Measurements from ENCODE around the gene UTP3. TPM values are rescaled to one million over a fixed set of nuclear protein-coding genes. Genes with fewer than 3 reads are reported as not detected.

The UTP3 gene
- total RNA-seq, 1 donor from 2014 or later = 23.5 TPM

DNA sequence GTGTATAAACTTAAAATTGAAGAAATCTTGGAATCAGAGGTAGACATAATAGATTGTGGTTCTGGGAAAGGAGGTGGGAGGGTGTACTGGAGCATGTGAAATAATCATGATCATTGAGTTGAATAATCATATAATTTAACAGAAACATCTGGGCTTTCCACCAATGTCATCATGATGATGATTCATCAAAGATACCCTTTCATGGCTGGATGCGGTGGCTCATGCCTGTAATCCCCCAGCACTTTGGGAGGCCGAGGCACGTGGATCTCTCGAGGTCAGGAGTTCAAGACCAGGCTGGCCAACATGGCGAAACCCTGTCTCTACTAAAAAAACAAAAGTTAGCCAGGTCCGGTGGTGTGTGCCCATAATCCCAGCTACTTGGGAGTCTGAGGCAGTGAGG, 26.8 kb downstream of the UTP3 start:
- H3K4me3 Mint-ChIP-seq (ENCODE audit: unreplicated experiment) = no peak overlapping the region
- no peak overlapping the region for H3K27ac Mint-ChIP-seq (ENCODE audit: unreplicated experiment)
- TF ChIP-seq, protein P1, sequence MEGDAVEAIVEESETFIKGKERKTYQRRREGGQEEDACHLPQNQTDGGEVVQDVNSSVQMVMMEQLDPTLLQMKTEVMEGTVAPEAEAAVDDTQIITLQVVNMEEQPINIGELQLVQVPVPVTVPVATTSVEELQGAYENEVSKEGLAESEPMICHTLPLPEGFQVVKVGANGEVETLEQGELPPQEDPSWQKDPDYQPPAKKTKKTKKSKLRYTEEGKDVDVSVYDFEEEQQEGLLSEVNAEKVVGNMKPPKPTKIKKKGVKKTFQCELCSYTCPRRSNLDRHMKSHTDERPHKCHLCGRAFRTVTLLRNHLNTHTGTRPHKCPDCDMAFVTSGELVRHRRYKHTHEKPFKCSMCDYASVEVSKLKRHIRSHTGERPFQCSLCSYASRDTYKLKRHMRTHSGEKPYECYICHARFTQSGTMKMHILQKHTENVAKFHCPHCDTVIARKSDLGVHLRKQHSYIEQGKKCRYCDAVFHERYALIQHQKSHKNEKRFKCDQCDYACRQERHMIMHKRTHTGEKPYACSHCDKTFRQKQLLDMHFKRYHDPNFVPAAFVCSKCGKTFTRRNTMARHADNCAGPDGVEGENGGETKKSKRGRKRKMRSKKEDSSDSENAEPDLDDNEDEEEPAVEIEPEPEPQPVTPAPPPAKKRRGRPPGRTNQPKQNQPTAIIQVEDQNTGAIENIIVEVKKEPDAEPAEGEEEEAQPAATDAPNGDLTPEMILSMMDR (IDR thresholded peaks at IDR 0.05; ENCODE audit: partially characterized antibody, unreplicated experiment) = no peak
- H3K27me3 Mint-ChIP-seq (ENCODE audit: unreplicated experiment) = no peaks in the 10 kb centered on the region
- no peak for DNase-seq
- H3K36me3 Mint-ChIP-seq (ENCODE audit: unreplicated experiment) = no peaks in the 10 kb centered on the region
- peaks cover 1% of the 10 kb centered on the region for H3K9me3 Mint-ChIP-seq (ENCODE audit: unreplicated experiment)
- no peaks in the 10 kb centered on the region for H3K4me1 Mint-ChIP-seq (ENCODE audit: low read depth, unreplicated experiment)

DNA sequence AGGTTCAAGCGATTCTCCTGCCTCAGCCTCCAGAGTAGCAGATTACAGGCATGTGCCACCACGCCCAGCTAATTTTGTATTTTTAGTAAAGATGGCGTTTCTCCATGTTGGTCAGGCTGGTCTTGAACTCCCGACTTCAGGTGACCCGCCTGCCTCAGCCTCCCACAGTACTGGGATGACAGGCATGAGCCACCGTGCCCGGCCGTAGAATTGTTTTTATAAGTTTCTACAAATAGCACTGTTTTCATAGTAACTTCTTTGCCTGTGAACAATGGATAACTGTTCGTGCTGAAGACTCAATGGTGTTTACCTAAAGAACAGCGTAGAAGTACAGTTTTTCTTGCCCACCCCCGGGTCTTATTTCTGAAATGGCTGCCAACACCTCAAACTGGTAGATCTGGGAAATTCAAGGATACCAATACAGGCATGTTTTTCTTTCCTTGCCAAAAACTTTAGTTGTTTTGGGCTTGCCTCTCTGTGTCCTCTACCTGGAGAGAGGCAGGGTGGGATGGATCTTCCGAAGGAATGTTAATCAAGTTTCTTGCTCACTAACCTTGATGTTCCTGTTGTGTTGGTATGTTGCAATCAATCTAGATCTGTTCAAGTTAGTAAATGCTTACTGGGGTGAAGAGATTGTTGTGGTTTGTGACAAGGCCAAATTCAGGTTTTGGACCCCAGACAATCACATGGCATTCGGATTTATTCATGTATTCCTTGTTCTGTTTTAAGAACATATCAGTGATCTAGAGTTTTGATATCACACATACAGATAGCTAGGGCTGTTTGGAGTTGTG, 30.7 kb downstream of the UTP3 start:
- Mint-ChIP-seq H3K9me3 (ENCODE audit: unreplicated experiment) (peaks cover 5% of the 10 kb centered on the region), H3K27me3 (ENCODE audit: unreplicated experiment) (peaks cover 2% of the 10 kb centered on the region), H3K4me3 (ENCODE audit: unreplicated experiment) (no peak overlapping the region), H3K4me1 (ENCODE audit: low read depth, unreplicated experiment) (peaks cover 4% of the 10 kb centered on the region), H3K27ac (ENCODE audit: unreplicated experiment) (no peak overlapping the region), H3K36me3 (ENCODE audit: unreplicated experiment) (no peaks in the 10 kb centered on the region)
- TF ChIP-seq, protein P1 (IDR thresholded peaks at IDR 0.05; ENCODE audit: partially characterized antibody, unreplicated experiment) = no peak
- DNase-seq = no peak

DNA sequence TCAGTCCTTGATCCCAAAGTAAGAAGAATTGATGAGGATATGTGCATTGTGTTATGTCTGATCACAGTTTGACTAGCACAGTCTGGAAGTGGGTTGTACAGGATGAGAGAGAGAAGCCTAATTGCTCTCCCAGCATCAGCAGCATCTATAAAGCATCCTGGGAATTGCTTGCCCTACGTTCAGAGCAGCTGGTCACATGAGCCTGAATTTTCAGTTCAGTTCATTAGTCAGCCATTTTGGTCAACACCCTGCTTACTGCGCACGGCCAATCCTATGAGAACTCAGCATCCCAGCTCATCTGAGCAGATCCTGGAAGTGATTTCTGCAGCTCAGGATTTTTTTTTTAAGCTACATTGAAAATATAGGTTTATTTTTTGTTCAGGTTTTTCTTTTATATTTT, 33.4 kb downstream of the UTP3 start, which contains the start of gene RUFY3:
RUFY3 (plus strand) TSS at position 218 of the 400 bp plus-strand sequence. CDS start 610 bp downstream, outside the sequence.
- Mint-ChIP-seq H3K4me3 (ENCODE audit: unreplicated experiment) (peak within 1 kb of the TSS; percentile 98), H3K27me3 (ENCODE audit: unreplicated experiment) (peaks cover 2% of the 10 kb centered on the region), H3K4me1 (ENCODE audit: low read depth, unreplicated experiment) (peaks cover 15% of the 10 kb centered on the region), H3K36me3 (ENCODE audit: unreplicated experiment) (no peaks in the 10 kb centered on the region), H3K27ac (ENCODE audit: unreplicated experiment) (peak within 1 kb of the TSS; percentile 99), H3K9me3 (ENCODE audit: unreplicated experiment) (peaks cover 5% of the 10 kb centered on the region)
- peak; percentile 61 for DNase-seq
- TF ChIP-seq, protein P1 (IDR thresholded peaks at IDR 0.05; ENCODE audit: partially characterized antibody, unreplicated experiment) = no peak

DNA sequence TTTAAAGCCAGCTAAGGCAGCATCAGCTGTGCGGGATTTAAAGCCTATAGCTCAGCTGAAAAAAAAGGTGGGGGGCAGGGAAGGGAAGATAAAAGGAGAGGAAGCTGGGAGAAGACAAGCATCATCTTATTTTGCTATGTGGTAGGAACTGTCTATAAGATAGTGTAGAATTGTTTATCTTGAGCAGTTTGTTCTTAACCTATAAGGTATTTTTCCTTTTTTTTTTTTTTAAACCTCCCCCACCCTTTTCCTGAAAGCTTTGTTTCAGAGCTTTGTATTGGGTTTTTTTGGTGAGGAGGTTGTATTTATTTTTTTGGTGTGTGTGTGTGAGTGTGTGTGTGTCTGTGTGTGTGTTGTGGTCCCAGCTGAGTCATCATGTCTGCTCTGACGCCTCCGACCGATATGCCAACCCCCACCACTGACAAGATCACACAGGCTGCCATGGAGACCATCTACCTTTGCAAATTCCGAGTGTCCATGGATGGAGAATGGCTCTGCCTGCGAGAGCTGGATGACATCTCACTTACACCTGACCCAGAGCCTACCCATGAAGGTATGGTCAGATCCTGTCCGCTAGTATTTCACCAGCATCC, 34.0 kb downstream of the UTP3 start:
- Mint-ChIP-seq H3K27me3 (ENCODE audit: unreplicated experiment) (peaks cover 2% of the 10 kb centered on the region), H3K27ac (ENCODE audit: unreplicated experiment) (peak overlapping the region; percentile 99), H3K4me3 (ENCODE audit: unreplicated experiment) (peak overlapping the region; percentile 98), H3K36me3 (ENCODE audit: unreplicated experiment) (no peaks in the 10 kb centered on the region), H3K9me3 (ENCODE audit: unreplicated experiment) (peaks cover 5% of the 10 kb centered on the region), H3K4me1 (ENCODE audit: low read depth, unreplicated experiment) (peaks cover 15% of the 10 kb centered on the region)
- TF ChIP-seq, protein P1 (IDR thresholded peaks at IDR 0.05; ENCODE audit: partially characterized antibody, unreplicated experiment) = no peak
- peak; percentile 58 for DNase-seq

DNA sequence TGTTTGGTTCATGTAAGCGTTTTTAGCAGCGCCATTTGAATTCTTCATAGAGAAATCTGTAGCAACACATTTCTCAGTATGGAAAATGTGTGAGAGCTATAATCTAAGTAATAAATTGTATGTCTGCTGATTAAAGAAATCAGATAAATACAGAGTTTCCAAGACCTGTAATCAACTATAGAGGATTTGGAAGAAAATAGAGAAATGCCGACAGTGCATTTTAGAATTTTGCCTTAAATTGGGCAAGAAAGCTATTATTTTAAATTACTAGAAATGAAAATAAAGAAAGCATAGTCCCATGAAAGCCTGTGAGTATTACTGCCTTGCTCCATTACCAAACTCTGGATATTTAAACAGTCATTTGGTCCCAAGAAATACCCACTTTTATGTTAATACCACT, 36.1 kb downstream of the UTP3 start:
- peak overlapping the region; percentile 98 for H3K4me3 Mint-ChIP-seq (ENCODE audit: unreplicated experiment)
- peaks cover 20% of the 10 kb centered on the region for H3K4me1 Mint-ChIP-seq (ENCODE audit: low read depth, unreplicated experiment)
- H3K27me3 Mint-ChIP-seq (ENCODE audit: unreplicated experiment) = peaks cover 2% of the 10 kb centered on the region
- no peak overlapping the region for H3K27ac Mint-ChIP-seq (ENCODE audit: unreplicated experiment)
- H3K36me3 Mint-ChIP-seq (ENCODE audit: unreplicated experiment) = no peaks in the 10 kb centered on the region
- no peak for DNase-seq
- peaks cover 5% of the 10 kb centered on the region for H3K9me3 Mint-ChIP-seq (ENCODE audit: unreplicated experiment)
- TF ChIP-seq, protein P1 (IDR thresholded peaks at IDR 0.05; ENCODE audit: partially characterized antibody, unreplicated experiment) = no peak
